Loucy (cell line): ENCODE data around the gene ACHE.

Experiments used
- H2AFZ ChIP-seq: fragments of 200-600 bp; sonication (generic); 2 replicates; pipeline ENCODE4 v1.6.0; 2016; ENCODE audit warnings: antibody characterized with exemption, mild to moderate bottlenecking, low read length, moderate library complexity
- H3F3A ChIP-seq: fragments of 200-600 bp; 2 replicates; pipeline ENCODE4 v1.6.0; 2016; ENCODE audit warnings: antibody characterized with exemption, low read depth, mild to moderate bottlenecking
- H3K27me3 ChIP-seq: fragments of 200-600 bp; sonication (generic); 2 replicates; pipeline ENCODE4 v1.6.1; 2014; ENCODE audit warnings: low read length, mild to moderate bottlenecking; ENCODE audit not compliant: insufficient read depth, poor library complexity, severe bottlenecking
- H3K36me3 ChIP-seq: fragments of 200-600 bp; sonication (generic); 2 replicates; pipeline ENCODE4 v1.6.1; 2016; ENCODE audit warnings: low read length; ENCODE audit not compliant: insufficient read depth
- H3K4me1 ChIP-seq: fragments of 200-600 bp; sonication (generic); 2 replicates; pipeline ENCODE4 v1.5.1; 2014; ENCODE audit warnings: low read length, mild to moderate bottlenecking; ENCODE audit not compliant: insufficient read depth, poor library complexity, severe bottlenecking
- H3K4me2 ChIP-seq: fragments of 200-600 bp; sonication (generic); 2 replicates; pipeline ENCODE4 v1.6.0; 2014; ENCODE audit warnings: antibody characterized with exemption, low read length, low read depth, mild to moderate bottlenecking; ENCODE audit not compliant: poor library complexity, severe bottlenecking
- H3K4me3 ChIP-seq: fragments of 200-600 bp; sonication (generic); 2 replicates; pipeline ENCODE4 v1.5.1; 2014; ENCODE audit warnings: low read length, mild to moderate bottlenecking, mixed read lengths; ENCODE audit not compliant: poor library complexity, severe bottlenecking
- H3K79me2 ChIP-seq: fragments of 200-600 bp; sonication (generic); 2 replicates; pipeline ENCODE4 v1.6.1; 2014; ENCODE audit warnings: low read length; ENCODE audit not compliant: insufficient read depth
- H3K9ac ChIP-seq: fragments of 200-600 bp; sonication (generic); 2 replicates; pipeline ENCODE4 v1.6.0; 2014; ENCODE audit warnings: mild to moderate bottlenecking, low read depth, low read length, moderate library complexity; ENCODE audit not compliant: poor library complexity, severe bottlenecking
- H3K9me2 ChIP-seq: fragments of 200-600 bp; sonication (generic); replicated peaks from 2 replicates; pipeline ENCODE4 v1.6.1; 2016; ENCODE audit warnings: low read depth, low read length, mixed read lengths
- H3K9me3 ChIP-seq: fragments of 200-600 bp; sonication (generic); 2 replicates; pipeline ENCODE4 v1.6.1; 2014; ENCODE audit warnings: mild to moderate bottlenecking, antibody characterized with exemption, low read length, low read depth; ENCODE audit not compliant: insufficient read depth
- H4K20me1 ChIP-seq: fragments of 200-600 bp; sonication (generic); 2 replicates; pipeline ENCODE4 v1.6.0; 2014; ENCODE audit warnings: antibody characterized with exemption, low read length, mild to moderate bottlenecking; ENCODE audit not compliant: insufficient read depth, poor library complexity, severe bottlenecking
- EZH2phosphoT487 ChIP-seq: fragments of 200-600 bp; IDR thresholded peaks from 2 replicates; pipeline ENCODE4 v1.6.1; 2018; ENCODE audit warnings: antibody characterized with exemption, mild to moderate bottlenecking, moderate library complexity, borderline replicate concordance
- TF ChIP-seq, protein P1 (sequence below): fragments of 200-600 bp; sonication (generic); conservative IDR thresholded peaks from 2 replicates; pipeline ENCODE4 v1.5.1; 2014; ENCODE audit warnings: mild to moderate bottlenecking, antibody characterized with exemption, low read length

ACHE gene

DNA sequence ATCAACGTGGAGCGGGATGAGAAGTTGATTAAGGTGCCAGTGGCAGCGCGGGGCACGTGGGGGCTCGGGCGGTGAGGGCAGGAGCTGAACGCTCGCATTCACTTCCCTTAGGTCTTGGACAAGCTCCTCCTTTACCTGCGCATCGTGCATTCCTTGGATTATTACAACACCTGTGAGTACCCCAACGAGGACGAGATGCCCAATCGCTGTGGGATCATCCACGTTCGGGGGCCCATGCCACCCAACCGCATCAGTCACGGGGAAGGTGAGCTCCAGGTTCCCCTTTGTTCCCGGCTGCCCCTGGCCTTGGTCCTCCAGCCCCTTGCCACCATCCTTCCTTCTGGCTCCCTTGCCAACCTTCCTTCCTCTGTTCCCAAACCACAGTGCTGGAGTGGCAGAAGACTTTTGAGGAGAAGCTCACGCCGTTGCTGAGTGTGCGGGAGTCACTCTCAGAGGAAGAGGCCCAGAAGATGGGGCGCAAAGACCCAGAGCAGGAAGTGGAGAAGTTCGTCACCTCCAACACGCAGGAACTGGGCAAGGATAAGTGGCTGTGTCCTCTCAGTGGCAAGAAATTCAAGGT lies 8.7 kb downstream of the ACHE start:
- no peak overlapping the region for H3K4me3 ChIP-seq

DNA sequence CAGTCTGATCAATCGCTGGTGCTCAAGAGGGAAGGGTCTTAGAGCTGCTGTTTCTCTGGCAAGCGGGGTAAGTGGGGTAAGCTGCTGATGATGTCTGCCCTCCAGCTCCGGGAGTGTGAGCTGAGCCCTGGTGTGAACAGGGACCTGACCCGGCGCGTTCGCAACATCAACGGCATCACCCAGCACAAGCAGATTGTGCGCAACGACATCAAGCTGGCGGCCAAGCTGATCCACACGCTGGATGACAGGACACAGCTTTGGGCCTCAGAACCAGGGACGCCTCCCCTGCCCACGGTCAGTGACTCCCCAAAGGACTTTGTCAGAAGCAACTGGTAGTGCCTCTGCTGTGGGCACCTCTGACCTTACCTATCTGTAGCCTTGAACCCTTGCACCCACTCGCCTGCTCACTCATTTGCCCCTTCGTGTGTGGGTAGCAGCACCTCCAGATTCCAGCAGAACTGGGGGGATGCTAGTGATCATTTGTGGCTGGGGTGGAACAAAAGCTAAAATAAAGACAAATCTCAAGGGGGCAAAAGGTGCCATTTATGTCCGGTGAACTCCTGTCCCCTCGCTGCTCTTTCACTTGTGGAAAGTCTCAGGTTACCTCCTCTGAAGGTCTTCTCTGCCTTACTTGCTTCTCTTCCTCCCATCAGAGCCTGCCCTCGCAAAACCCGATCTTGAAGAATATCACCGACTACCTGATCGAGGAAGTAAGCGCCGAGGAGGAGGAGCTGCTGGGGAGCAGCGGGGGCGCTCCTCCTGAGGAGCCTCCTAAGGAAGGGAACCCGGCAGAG lies 9.3 kb downstream of the ACHE start:
- Histone ChIP-seq H3K4me1 (peaks cover 28% of the 10 kb centered on the region), H3K27me3 (no peaks in the 10 kb centered on the region), H2AFZ (no peak overlapping the region), H3K9me2 (no peaks in the 10 kb centered on the region), H3K36me3 (peaks cover 76% of the 10 kb centered on the region; the same call in 1 of the 2 replicates), H3K4me3 (no peak overlapping the region), H3K79me2 (peaks cover 21% of the 10 kb centered on the region), H3K9me3 (no peaks in the 10 kb centered on the region), H3F3A (0 out of 2 replicates have a peak, but pooled peaks cover 5% of the 10 kb centered on the region), H3K4me2 (no peak overlapping the region), H4K20me1 (peaks cover 49% of the 10 kb centered on the region), H3K9ac (no peak overlapping the region)
- TF ChIP-seq EZH2phosphoT487, result no peak
- TF ChIP-seq, protein P1, sequence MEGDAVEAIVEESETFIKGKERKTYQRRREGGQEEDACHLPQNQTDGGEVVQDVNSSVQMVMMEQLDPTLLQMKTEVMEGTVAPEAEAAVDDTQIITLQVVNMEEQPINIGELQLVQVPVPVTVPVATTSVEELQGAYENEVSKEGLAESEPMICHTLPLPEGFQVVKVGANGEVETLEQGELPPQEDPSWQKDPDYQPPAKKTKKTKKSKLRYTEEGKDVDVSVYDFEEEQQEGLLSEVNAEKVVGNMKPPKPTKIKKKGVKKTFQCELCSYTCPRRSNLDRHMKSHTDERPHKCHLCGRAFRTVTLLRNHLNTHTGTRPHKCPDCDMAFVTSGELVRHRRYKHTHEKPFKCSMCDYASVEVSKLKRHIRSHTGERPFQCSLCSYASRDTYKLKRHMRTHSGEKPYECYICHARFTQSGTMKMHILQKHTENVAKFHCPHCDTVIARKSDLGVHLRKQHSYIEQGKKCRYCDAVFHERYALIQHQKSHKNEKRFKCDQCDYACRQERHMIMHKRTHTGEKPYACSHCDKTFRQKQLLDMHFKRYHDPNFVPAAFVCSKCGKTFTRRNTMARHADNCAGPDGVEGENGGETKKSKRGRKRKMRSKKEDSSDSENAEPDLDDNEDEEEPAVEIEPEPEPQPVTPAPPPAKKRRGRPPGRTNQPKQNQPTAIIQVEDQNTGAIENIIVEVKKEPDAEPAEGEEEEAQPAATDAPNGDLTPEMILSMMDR, result no peak

More for the DNA sequence above, 8.7 kb downstream of the ACHE start:
- Histone ChIP-seq H3K9me2 (no peaks in the 10 kb centered on the region), H3K79me2 (peaks cover 15% of the 10 kb centered on the region; the same call in 1 of the 2 replicates), H3K36me3 (peaks cover 69% of the 10 kb centered on the region; the same call in 1 of the 2 replicates), H4K20me1 (peaks cover 42% of the 10 kb centered on the region), H3K9ac (peak overlapping the region; percentile 7), H2AFZ (no peak overlapping the region), H3K4me1 (peaks cover 28% of the 10 kb centered on the region), H3K4me2 (peak overlapping the region; percentile 29), H3K9me3 (no peaks in the 10 kb centered on the region), H3F3A (0 out of 2 replicates have a peak, but pooled peaks cover 5% of the 10 kb centered on the region), H3K27me3 (no peaks in the 10 kb centered on the region)
- TF ChIP-seq, protein P1, result no peak
- no peak for TF ChIP-seq EZH2phosphoT487

DNA sequence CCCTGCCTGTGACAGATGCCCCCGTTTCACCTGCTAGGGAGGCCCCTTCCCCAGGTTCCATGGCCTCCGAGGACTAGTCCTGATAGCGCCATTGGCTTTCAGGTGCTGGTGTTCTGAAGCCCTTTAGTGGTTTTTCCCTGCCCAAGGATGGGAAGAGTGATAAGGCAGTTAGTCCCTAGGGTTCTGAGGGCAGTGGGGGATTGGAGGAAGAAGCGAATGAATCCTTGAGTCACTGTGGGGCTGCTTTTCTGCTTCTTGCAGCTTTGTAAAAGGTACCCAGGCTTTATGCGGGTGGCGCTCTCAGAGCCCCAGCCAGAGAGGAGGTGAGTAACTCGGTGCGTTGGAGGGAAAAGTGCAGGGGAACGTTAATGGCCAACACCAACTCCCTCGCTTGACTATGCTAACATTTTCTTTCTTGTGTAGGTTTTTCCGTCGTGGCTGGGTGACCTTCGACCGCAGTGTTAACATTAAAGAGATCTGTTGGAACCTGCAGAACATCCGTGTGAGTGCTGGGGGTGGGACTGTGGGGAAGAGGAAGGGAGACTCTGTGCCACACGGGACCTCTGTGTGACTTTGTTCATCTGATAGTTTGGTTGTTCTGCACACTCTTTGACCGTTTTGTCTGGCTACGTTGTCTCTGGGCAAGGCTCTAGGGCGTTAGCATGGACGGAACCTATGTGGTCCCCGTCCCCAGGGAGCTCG lies 10.1 kb downstream of the ACHE start:
- H3K4me2 ChIP-seq, result no peak overlapping the region
- no peak overlapping the region for H3K4me3 ChIP-seq
- H3K36me3 ChIP-seq, result peaks cover 84% of the 10 kb centered on the region; the same call in 1 of the 2 replicates
- no peaks in the 10 kb centered on the region for H3K9me3 ChIP-seq
- H2AFZ ChIP-seq, result no peak overlapping the region
- no peaks in the 10 kb centered on the region for H3K9me2 ChIP-seq
- peaks cover 28% of the 10 kb centered on the region for H3K4me1 ChIP-seq
- no peak overlapping the region for H3K9ac ChIP-seq
- no peak for TF ChIP-seq EZH2phosphoT487
- peaks cover 29% of the 10 kb centered on the region for H3K79me2 ChIP-seq
- H3F3A ChIP-seq, result 0 out of 2 replicates have a peak, but pooled peaks cover 5% of the 10 kb centered on the region
- no peaks in the 10 kb centered on the region for H3K27me3 ChIP-seq
- H4K20me1 ChIP-seq, result peaks cover 56% of the 10 kb centered on the region
